SK-N-DZ (cell line): ENCODE results near the gene LASP1NB.
"Not testable (repeated sequence)": the region's sequence is repeated elsewhere in the genome, so short reads cannot be mapped to it uniquely, and the experiment has no call there.

Experiments
- DNase-seq: peaks from one replicate; pipeline ENCODE4 v3.0.0-alpha.2; 2015; ENCODE audit warnings: low spot score

LASP1NB gene

DNA sequence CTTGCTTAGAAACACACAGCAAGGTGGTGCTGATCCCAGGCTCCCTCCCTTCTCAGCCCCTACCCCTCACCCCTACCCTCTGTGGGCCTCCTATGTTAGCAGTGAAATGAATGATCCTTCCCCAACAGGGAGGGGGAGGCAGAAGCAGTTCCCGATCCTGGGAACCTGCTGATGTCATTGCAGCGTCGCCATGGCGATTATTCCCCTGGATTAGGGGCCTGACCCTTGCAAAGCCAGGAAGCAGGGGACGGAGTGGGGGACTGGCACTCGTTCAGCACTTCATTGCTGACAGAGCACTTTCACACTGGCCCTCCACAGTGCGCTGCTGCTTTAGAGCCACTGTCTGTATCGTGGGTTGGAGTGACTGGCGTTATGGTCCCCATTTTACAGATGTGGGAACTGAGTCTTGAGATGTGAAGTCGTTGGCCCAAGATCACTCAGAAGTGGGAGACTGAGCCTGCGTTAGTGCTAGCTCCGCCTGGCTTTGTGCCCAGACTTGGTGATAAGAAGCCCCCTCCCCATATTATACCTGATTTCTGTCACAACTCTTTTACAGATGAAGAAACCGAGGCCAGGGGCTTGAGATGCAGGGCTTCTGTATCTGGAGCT, 29.0 kb upstream of the LASP1NB start:
- DNase-seq = no peak

DNA sequence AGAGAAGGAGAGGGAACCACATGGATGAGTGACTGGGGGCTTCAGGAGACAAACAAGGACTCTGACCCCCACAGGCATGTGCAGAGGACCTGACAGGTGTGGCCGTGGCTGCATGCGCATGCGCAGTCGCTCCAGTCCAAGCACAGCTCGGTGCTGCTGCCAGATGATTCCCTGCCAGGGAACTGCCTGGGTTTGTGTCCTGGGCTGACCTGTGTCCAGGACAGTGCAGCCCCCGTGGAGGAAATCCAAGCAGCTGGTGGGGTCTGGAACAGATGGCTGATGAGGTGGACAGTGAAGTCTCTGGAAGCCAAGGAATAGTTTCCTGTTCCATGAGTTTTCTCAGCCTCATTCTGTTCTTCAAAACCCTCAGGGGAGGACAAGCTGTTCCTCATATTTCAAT, 28.2 kb upstream of the LASP1NB start:
- no peak for DNase-seq

DNA sequence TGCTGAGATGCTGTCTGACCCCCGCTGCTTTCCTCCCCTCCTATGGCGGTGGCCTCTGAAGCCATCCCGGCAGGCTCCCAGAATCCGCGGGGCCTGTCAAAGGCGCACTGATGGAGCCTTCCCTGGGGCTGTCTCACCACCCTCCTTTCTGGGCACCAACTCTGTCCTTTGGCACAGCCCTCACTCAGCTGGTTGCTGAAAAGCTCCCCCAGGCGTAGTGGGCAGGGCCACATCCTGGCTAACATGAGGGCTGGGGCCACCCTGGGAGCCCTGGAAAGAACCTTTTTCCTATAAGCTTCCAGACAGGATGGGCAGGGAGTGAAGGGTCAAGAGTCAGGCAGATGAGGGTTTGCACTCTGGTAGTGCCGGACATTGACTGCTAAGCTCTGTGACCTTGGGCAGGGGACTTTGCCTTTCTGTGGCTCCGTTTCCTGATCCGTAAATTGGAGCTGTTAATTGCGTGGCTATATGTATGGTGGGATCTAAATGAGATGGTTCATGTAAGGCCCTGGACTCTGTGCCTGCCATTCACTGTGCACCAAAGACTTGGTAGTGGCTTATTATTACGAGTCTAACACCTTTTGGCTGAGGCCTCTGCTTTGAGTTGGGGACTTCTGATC, 27.6 kb upstream of the LASP1NB start:
- DNase-seq = no peak

DNA sequence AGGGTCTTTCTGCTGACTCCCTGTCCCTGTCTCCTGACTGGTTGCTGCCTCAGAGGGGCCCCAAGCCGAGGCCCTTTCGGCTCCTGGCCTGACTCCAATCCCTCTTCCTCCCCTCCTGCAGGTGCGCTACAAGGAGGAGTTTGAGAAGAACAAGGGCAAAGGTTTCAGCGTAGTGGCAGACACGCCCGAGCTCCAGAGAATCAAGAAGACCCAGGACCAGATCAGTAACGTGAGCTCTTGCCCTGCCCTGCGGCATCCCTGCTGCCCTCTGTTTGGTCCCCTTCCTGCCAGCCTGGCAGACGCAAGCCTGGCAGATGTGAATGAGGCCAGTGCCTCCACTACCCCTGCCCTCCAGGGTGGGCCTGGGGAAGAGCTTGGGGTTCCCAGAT, 27.1 kb upstream of the LASP1NB start:
- no peak for DNase-seq

DNA sequence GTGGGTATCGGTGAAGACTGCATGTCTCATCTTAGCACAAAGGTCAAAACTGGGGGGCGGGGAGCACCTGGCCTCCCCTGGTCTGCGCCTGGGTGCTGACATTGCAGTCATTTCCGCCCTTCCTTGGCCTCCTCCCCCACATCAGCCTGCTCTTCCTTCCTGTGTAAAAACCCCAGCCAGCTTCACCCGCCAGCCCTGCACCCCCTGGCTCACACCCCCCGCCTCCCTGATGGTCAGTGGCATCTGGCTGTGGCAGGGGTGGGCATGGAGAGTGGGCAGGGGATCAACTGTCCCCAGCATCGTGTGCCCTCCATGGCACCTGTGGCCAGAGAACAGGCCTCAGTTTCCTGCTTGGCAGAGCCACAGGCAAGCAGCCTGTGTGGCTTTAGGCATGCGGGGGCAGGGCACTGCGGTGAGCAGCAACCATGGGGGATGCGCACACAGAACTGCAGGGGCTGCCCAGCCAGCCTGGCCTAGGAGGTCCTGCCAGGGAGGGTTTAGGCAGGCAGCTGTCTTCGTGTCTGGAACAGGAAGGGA, 26.5 kb upstream of the LASP1NB start:
- no peak for DNase-seq

DNA sequence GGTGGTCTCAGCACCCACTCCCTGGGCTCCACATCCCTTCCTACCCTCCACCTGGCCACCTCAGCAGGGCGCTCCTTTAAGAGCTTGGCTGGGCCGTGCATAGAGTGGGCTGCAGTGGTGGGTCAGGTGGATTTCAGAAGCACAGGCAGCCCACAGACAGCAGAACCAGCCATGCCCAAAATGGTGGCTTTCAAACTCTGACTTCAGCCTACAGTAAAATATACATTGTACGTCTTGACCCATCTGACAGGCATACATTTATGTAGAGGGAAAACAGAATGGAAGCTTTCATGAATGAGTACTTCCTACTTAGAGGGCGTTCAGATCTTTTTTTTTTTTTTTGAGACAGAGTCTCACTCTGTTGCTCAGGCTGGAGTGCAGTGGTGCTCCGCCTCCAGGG, 26.0 kb upstream of the LASP1NB start:
- DNase-seq = no peak

DNA sequence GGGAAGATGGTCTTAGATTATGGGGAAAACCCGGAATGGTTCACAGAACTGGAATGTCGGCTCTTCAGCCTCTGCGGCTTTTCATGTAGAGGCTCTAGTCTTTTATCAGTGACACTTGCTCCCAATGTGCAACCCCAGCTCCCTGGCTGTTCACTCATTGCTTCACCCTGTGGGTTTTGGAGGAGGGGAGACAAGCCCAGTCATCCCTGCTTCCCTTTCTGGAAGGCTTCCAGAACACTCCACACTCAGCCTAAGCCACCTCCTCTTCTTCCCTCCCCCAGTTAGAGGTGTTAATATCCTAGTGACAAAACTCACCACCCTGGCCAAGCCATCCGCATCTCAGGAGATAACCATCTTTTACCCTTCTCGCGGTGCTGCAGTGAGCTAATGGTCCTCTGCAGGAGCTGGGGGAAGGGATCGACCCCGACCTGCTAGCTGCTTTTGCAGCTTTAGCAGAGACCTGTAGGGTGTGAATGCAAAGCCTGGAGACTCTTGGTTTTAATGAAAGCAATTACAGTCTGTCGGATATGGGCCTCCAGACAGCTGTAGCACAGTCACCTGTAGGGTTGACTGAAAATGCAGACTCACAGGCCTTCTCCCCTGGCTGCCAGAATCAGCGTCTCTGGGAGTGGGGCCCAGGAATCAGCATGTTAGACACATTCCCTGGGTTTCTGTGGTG, 24.3 kb upstream of the LASP1NB start:
- peak; percentile 73 for DNase-seq

DNA sequence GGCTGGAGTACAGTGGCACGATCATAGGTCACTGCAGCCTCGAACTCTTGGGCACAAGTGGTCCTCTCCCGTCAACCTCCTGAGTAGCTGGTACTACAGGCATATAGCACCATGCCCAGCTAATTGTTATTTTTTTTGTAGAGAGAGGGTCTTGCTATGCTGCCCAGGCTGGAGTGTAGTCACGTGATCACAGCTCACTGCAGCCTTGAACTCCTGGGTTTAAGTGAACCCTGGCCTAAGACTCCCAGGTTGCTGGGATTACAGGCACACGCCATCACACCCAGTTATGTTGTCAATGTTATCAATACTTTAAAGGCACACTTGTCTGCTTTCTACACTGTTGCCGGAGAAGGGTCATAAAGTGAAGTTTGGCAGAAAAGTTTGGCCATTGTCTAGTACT, 22.0 kb upstream of the LASP1NB start:
- DNase-seq = no peak

DNA sequence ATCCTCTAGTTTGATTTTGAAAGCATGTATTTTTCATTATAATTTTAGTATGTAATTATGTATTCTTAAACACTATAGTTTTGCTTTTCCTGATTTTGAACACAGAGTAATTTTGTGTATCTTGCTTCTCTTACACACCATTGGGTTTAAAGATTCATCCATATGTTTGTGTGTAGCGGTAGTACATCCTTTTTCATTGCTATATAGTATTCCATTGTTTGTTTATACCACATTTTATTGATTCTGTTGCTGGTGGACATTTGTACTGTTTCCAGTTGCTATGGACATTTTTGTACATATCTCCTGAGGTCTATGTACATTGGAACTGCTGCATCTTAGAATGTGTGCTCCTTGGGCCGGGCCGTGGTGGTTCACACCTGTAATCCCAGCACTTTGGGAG, 20.5 kb upstream of the LASP1NB start:
- no peak for DNase-seq

DNA sequence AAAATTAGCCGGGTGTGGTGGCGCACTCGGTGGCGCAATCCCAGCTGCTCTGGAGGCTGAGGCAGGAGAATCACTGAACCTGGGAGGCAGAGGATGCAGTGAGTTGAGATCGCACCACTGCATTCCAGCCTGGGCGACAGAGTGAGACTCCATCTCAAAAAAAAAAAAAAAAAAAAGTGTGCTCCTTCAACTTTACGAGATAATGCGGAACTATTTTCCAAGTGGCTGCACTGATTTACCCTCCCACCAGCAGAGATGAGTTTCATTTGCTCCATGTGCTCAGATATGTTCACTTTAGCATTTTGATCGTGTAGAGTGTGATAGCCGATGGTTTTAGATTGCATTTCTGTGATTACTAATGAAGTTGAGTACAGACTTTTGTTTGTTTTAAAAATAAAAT, 20.0 kb upstream of the LASP1NB start:
- no peak for DNase-seq

DNA sequence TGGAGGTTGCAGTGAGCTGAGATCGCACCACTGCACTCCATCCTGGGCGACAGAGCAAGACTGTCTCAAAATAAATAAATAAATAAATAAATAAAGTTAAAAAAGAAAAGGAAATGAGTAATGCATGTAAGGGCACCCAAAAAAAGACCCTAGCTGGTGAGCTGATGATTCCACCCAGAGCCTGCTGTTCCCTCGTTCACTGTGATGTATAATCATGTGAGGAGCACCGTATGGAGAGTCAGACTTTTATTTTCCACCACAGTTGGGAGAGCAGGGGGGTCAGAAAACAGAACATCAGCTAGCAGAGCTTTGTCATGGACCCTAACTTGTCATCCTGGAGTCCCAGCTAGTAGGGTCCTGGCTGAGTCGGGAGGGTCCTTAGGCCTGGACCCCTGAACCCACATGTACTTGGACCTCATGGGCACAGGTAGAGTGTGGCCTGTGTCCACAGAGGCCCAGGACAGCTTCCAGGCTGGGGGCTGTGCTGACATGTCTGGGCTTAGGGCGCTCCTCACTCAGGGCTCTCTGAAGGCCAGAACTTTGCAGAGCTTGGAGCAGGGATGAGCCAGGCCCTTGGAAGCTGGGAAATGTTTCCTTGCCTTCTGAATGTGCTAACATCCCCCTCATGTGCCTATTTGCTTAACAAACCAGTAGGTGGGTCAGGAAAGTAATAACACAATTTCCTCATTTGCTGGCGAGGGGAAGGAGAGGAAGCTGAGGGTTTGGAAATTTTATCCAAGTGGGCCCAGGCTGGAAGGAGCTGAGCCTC, 18.8 kb upstream of the LASP1NB start:
- DNase-seq = no peak

DNA sequence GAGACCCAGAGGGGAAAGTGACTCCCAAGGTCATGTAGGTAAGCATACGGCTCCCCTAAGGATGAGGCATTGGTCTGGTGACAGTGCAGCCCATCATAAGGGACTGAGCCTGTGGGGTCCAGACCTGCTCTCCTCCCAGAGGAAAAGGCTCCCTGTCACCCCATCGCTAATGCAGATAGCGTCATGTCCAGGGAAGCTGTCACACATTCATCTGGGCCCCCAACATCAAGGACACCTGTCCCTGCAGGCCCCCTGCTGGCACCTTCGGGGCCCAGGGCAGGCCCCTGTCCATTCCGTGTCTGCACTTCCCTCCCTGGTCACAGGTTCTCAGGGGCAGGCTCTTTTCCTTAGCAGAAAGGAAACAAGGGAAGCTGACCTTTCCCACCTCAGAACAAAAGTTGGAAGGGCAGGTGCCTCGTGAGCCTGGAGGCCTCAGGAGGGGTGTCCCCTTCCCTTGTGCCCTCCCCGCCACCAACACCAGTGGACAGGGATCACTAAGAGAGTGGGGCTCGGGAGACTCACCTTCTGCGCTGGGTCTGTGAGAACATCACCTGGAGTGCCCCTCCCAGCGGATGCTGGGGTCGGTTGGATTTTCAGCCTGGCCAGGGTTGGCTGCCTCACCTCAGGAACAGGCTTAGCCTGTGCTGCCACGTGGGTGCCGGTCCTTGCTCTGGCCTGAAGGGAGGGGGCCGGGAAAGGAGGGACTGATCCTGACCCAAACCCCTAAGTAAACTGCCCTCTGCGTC, 17.3 kb upstream of the LASP1NB start:
- DNase-seq = no peak

DNA sequence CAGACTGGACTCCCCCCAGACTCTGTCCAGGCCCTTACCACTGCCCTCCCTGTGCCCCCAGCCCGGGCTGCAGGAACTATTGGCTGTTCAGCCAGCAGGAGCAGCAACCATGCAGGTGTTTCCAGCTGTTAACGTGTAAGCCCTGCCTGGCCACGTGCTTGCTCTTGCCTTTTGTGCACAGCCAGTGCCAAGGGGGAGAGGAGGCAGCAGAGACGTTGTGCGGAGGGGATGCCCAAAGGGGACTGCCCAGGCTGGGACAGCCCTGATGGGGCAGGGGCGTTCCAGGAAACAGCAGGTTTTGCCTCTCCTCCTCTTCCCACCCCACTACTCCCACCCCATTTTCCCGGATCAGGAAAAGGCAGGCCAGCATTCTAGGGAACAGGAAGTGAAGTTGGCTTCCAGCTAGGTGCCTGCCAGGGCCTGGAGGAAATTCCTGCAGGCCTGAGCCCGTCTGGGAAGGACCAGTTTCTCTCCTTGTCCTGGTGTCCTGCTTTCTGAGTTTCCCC, 16.7 kb upstream of the LASP1NB start:
- no peak for DNase-seq

DNA sequence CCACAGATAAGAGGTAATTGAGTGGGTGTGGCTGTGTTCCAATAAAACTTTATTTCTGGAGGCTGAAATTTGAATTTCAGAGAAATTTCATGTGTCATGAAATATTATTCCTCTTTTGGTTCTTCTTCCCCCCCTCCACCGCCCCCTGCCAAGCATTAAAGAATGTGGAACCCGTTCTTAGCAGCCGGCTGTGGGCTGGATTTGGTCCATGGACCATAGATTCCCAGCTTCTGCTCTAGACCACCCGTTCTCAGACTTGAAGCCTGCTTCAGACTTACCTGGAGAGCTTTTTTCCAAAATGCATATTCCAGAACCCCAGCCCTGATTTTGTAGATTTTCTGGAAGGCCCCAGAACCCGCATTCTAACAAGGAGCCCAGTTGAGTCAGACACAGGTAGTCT, 15.1 kb upstream of the LASP1NB start:
- DNase-seq = no peak

DNA sequence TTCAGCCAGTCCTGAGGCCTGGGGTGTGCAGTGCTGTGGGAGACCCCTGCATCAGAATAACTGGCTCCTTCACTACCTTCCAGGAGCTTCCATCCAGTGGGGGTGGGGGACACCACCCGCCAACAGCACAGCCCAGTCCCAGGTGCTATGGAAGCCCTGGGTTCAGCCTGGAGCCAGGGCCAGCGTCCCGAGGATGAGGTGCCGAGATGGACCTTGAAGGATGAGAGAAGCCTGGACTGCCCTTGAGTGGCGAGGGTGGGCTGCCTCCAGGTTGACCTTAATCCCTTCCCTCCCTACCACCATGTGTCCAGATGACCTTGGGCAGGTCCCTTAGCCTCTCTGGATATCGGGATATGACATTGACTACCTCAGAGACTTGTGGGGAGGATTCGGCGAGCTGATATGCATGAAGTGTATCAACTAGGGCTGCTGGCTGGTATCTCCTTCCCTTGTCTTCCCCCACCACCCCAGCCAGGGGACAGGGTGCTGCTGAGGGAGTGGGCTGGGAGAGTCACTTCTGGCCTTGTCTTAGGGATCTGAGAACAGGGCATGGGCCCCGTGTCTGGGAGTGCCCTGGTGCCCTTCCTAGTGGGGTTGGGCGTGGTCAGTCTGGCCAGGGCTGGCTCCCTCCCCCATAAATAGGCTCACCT, 14.2 kb upstream of the LASP1NB start:
- DNase-seq = no peak

DNA sequence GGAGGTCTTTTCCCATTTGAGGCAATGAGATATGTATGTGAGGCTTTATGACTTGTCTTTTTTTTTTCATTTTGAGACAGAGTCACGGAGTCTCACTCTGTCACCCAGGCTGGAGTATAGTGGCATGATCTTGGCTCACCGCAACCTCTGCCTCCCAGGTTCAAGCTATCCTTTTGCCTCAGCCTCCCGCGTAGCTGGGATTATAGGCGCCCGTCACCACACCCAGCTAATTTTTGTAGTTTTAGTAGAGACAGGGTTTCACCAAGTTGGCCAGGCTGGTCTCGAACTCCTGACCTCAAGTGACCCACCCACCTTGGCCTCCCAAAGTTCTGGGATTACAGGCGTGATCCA, 13.7 kb upstream of the LASP1NB start:
- DNase-seq = not testable (repeated sequence)

DNA sequence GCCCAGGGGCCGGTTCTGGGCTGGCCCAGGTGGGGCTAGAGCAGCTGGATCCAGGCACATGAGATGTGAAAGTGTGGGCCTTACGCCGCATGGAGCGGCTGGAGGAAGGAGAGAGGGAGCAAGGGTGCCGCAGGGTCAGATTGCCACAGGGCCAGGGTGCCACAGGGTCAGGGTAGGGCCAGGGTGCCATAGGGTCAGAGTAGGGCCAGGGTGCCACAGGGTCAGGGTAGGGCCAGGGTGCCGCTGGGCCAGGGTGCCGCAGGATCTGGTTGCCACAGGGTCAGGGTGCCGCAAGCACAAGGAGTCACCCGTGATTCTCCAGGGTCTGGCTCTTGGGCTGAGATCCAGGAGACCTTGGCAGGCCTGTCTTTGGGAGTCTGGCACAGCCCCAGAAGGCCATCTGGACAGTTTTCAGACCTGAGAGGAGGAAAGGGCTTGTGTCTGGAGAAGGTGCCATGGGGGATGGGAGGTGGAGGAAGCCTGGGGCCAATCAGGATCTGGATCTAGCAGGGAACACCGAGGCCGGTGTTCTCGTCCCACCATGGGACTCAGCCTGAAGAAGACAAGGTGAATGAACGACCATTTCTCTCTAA, 13.1 kb upstream of the LASP1NB start:
- DNase-seq = peak; percentile 40

DNA sequence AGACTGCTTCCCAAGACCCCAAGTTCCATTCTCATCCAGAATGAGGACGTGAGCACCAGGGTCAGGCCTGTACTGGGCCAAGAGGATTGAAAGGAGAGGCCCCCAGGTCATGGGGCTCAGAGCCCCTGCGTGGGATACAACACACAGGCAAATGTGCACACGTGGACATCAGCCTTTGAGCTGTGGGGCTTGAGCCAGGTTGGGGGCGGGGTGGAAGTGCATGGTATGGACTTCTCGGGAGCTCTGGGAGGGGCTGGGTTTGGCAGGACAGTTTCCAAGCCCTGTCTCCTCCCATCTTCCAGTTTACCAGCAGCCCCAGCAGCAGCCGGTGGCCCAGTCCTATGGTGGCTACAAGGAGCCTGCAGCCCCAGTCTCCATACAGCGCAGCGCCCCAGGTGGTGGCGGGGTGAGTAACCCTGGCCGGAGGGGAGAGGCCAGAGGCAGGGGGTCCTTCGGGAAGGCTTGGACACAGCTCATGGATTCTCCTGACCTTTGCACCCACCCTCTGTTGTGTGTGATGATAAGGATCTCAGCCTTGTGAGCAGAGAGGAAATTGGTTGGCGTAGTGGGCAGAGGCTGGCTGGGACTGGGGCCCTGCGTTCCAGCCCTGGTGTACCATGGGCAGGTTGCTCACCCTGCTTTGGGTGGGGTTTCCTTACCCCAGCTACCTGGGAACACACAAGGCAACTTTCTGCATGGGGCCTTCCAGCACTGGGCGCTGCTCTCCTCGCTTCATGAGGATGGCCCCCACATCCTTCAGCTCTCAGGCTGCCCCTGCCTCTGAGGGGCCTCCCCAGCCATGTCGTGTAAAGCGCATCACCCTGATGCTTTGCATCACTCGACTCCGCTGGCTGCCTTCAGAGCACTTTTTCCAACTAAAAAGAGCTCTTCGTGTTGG, 10.4 kb upstream of the LASP1NB start:
- no peak for DNase-seq

DNA sequence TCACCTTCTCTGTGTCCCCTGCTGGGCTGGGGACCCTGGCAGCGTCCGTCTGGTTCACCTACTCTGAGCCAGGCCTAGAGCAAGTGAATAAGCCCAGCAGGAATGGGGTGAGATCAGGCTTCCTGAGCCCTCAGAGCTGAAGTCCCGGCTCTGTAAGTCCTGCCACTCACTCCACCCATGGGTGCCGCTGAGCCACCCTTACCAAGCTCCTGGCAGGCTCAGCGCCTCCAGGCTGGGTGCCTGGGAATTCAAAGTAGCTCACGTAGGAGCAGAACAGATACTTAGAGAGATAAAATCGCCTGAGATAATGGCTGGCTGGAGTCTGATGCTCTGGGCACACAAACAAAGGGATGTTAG, 9.8 kb upstream of the LASP1NB start:
- no peak for DNase-seq

DNA sequence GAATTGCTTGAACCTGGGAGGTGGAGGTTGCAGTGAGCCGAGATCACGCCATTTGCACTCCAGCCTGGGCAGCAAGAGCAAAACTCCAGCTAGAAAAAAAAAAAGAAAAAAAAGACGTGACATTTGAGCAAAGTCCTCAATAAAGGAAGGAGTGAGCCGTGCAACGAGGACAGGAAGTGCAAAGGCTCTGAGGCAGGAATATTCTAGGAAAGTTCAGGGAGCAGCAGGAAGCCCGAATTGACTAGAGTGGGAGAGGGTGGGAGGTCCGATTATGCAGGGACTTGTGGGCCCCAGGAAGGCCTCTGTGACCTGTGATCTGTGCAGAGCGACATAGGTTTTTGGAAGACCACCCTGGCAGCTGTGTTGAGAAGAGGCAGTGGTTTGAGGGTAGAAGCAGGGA, 8.6 kb upstream of the LASP1NB start:
- no peak for DNase-seq
